GM19324 (cell line): ENCODE data around the gene ATP8B4.
"Not testable (repeated sequence)": the region's sequence is repeated elsewhere in the genome, so short reads cannot be mapped to it uniquely, and the experiment has no call there.

Experiments used
- ATAC-seq: cut with Tn5 transposase; IDR thresholded peaks from one replicate; pipeline ENCODE4 v1.9.1; 2021; ENCODE audit warnings: mild to moderate bottlenecking, moderate library complexity; ENCODE audit not compliant: unreplicated experiment, low FRiP score

The ATP8B4 gene

DNA sequence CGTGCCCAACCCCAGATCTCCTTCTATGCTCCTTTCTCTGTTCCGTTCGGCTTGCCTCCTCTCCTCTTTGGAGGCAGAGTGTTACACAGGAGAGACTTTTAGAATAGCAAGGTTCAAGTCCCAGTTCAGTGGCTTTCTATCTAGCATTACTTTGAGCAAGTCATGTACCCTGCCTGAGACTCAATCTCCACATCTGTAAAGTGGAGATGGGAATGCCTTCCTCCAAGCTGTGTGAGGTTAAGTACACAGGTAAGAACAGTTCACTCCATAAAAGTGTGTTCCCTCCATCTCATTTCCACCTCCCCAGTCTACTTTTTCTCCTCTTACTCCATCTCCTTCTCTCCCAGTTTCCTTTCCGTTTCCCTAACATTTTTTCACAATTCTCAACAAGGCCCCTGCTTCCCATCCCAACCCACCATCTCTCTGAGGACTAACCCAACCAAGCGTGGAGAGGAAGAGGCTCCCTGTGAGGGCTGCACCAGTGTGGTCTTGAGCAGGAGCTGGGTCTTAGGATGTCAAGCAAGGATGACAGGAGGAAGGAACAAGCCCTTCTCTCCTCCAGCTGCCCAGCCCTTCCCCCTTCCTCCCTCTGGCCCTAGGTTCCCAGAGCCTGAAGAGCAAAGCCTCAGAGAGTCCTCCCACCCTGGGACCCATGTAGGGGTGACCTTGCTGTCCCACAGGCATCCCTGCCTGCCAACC lies 6.4 kb downstream of the ATP8B4 start:
- no peak for ATAC-seq

DNA sequence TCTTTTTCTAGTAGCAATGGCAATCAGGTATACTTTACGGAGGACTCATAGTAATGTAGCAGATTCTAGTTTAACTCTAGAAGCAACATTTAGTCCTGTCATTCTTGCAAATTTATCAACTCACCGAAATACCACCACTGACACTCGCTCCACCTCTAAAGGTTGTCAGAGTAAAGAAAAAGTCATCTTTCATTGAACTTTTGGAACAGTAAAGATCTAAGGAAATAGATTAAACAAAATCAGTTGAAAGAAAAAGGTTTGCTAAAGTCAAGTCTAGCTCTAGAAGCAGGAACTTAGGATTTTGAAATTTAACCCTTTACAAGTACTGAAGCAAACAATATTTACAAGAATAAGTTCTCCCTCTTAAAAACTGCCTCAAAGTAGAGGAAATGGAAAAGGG lies 8.7 kb downstream of the ATP8B4 start:
- ATAC-seq, result no peak

DNA sequence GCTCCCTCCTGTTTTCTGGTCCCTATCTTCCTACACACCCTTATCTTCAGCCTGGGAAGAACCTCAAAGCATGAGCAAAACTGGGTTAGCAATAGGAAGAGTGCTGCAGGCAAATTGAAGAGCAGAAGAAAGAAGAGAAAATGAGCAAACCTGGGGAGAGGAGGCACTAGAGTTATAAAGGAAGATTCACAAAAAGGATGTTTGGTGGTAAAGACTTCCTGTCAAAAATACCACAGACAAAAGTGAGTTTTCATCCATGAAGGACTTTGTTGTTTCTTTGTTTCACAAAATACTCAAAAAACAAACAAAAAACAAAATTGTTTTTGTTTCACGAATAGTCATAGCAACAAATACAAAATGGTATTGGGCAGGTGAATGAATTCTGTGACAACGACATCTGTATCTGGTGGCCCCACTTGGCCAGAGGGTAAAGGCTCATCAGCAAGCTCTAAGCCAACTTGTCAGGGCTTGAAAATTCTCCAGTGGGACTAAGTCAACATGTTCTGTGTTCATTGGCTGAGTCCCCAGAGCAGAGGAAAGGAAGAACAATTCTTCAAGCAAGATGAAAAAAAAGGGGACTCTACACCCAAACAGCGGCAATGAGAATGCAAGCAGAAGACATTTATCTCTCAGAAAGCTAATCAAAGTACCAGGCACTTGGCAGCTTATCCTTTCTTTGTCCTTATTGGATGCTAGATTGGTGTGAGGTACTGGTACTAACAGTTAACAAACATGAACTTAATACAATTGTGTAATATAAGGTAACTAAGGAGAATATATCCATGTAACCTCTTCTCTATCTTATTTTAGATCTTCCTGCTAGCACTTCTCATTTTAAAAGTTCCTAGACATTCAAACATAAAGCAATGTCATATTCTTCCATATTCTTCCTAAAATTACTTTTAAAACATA lies 9.7 kb downstream of the ATP8B4 start:
- no peak for ATAC-seq

DNA sequence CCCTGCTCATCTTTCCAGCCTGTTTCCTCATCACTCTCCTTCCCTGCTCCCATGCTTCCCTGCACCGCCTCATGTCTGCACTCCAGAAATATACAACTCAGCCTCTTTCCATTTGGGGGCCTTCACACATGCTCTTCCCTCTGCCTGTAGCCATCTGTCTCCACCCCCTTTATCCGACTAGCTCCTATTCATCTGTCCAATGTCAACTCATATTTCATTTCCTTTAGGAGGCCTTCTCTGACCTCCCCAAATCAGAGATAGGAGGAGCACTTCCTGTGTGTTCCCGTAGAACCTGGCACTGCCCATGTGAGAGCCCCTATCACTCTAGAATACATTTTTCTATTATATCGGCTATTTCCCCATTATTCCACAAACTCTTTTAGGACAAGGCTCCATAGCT lies 10.6 kb downstream of the ATP8B4 start:
- no peak for ATAC-seq

DNA sequence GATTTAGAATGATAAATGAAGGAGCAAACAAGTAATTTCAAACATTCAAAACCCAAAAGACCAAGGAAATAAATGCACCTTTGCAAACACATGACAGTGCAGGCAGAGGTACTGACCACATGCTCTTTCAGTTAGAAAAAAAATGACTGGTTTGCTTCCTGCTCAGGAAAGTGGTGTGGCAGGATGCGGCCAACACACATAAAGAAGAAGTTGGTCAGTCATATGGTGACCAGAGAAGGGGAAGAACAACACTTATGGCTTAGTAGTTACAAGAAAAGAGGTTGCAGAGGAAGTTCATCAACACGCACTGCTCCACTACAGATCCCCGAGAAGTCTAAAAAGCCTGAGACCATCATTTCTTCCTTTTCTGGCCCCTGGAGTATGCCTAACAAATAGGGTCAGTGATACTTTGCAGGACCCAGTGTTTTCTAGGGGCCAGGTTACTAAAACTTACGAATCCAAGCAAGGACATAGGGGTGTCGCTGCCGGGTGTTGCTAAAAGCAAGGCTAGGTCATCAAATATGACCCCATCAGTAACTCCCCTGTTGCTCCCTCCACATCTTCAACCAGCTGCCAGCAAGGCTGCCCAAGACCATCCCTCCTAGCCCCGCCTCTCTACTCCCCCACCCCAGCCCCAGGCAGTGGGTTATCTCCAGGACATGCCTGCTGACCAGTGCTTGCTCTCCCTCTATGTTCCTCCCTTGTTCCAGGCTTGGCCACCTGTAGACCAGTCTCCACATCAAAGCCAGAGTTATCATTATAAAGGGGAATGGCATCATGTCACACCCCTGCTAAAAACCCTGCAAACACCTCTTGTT lies 11.2 kb downstream of the ATP8B4 start:
- peak; percentile 91 for ATAC-seq

DNA sequence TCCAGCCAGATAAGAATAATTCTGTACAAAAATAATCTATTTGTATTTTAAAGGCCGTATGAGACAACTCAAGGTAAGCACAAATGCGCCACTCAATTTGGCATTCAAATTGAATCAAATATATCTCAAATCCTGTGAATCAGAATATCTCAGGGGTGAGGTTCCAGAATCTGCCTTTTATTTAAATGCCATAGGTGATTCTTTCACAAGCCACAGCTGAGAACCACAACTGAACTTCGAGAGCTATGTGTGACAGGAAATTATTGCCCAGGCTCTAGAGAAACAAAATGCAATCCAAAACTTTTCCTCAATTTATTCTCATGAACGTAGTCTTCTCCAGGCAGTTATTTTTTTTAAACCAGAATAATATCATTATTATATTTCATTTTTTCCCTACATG lies 11.9 kb downstream of the ATP8B4 start:
- ATAC-seq, result no peak

DNA sequence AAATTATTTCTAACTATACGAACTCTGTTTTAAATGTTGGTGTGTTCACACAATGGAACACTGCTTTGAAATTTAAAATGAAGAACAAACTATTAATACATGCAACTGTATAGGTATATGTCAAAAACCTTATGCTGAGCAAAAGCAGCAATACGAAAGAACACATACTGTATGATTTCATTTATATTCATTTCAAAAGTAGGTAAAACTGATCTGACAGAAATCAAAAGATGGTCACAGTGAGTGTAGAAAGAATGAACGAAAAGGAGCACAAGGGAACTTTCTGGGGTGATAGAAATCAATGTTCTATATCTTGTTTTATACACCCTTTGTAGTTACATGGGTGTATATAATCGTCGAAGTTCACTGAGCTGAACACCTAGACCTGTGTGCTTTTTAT lies 12.6 kb downstream of the ATP8B4 start:
- ATAC-seq, result no peak

DNA sequence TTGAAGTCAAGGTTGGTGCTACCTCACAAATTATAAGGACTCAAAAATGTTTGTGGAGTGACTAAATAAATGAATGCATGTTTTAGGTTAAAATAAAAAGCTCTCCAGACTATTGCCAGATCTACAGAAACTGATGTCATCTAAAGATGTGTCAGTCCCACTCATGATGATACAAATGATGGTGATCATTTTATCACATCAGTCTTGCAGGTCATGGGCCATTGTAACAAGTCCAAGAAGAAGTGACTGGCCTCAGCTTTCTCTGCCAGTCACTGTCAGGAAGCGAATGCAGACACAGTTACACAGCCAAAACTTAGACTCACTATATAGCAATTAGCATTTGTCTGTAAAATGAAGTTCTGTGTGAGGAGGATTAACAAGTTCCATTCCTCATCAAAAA lies 18.5 kb downstream of the ATP8B4 start:
- no peak for ATAC-seq

DNA sequence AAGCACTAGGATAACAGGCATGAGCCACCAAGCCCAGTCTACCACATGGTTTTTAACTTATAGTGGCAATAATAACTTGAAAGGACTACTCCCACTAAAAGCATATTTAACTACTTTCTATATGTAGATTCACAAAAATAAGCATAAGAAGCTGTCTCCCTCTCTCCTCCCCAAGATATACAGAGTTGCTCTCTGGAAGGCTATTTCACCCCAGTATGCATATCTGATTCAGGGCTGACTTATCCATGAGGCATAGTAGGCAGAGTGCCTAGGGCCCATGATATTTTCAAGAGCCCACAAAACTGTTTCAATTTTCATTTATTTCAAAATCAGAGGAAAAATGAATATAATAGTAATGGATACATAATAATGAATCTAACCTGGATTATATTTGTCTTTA lies 20.5 kb downstream of the ATP8B4 start:
- ATAC-seq, result no peak

DNA sequence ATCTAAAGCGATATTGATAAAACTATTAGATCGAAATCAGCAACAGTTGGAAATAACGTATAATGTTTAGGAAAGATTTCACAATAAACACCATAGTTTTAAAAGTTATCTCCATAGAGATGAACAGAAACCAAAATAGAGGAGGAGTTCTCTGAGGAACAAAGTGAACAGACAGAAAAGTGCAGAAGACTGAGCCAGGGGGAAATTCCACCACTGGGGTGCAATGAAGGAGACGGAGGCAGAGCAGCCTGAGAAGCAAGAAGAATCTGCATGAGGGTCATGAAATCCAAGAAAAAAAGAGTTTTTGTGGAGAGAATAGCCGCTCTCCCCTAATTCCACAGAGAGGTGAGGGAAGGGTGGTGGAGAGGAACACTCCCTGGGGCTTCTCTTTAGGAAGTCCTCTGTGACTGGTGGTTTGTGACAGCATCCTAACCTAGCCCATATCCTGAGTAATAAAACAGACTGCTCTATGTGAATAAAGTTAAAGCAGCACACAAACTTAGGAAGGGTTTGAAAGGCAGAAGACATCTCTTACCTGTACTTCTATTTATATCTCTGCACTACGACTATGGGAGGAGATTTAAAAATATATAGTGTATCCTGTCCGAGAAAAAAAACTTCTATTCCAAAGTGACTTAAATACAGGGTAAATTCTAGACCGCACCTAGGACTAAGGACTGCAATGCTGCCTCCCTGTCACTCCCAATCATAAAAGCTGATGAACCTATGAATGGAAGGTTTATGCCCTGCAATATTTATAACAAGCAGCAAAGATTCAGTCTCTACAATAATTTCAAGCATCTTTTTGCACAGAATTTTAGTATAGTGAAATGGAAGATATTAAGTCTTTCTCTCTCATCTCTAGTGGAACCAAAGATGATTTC lies 22.9 kb downstream of the ATP8B4 start:
- ATAC-seq, result no peak

DNA sequence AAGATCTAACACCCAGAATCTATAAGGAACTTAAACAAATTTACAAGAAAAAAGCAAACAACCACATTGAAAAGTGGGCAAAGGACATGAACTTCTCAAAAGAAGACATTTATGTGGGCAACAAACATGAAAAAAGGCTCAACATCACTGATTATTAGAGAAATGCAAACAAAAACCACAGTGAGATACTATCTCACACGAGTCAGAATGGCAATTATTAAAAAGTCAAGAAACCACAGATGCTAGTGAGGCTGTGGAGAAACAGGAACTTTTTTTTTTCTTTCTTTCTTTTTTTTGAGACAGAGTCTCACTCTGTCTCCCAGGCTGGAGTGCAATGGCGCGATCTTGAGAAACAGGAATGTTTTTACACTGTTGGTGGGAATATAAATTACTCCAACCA lies 29.6 kb downstream of the ATP8B4 start:
- ATAC-seq, result not testable (repeated sequence)

DNA sequence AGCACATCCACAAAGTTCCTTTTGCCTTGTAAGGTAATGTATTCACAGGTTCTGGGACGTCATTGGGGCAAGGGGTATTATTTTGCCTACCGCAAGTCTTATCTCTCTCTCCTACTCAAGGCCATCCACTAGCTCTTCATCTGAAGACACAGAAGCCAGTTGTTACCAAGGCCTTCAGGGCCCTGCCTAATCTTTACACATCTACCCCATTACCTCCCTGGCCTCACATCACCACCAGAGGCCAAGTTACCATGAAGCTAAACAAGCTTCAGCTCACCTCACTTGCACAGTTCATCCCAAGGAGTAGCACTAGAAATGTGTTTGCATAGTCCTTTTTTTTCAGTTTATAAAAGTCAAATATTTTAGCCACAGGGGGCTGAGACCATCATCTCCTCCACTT lies 34.1 kb downstream of the ATP8B4 start:
- no peak for ATAC-seq

DNA sequence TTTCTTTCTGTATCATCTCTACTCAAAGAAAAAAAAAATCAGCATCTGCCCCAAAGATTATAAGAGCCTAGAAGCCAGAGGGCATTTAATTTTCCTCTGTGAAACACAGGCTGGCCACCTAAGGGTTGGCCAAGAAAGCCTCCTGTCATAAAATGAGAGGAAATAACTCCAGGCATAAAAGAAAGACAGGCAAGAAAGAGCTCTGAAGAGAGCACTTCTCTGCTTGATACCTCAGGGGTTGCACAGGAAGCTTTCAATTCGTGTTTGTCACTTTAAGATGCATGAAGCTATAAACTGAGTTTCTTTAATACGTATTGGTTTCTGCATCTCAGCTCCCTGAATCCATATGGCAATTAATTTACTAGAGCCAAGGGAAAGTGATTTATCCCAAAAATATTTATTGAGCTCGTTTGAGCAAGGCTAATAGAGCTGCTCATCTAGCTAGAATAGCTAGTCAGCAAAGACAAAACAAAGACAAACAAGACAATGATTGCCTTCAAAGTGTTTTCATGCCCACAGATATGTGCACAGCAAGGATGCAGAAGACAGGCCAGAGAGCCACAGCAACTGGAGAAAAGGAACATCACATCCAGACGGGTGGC lies 35.5 kb downstream of the ATP8B4 start:
- ATAC-seq, result no peak

DNA sequence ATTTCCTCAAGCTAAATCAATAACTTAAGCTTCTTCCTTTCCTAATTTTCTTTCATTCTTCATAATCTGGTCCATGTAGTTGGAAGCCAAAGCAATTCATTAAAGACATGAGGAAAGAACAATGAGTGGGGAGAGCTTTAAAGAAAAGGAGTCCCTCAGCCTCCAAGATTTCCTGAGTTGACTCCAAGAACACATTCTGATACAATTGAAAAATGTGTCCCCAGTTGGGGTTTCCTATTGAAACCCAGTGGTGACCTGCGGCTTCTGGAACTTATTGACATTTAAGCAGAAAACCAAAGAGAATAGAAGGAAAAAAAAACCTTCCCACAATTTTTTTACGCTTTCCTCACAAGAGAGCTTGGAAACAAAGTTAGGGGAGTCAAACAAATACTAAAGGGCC lies 37.0 kb downstream of the ATP8B4 start:
- ATAC-seq, result no peak

DNA sequence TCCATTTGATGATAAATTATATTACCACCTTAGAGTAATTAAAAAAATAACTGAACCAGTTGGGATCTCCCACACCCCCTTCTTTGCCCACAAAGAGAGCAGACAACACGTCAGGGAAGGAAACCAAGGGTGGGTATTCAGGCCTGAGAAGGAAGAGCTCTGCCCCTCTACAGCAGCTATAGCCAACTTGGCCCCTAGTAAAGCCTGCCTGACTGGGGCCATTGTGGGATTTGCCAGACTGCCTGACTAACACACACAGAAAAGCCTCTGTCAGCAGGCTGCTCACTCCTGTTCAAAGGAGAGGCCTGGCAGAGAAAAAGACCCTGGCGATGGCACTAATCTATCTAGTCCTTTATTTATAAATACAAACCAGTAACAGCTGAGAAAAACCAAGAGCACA lies 41.4 kb downstream of the ATP8B4 start:
- ATAC-seq, result no peak

DNA sequence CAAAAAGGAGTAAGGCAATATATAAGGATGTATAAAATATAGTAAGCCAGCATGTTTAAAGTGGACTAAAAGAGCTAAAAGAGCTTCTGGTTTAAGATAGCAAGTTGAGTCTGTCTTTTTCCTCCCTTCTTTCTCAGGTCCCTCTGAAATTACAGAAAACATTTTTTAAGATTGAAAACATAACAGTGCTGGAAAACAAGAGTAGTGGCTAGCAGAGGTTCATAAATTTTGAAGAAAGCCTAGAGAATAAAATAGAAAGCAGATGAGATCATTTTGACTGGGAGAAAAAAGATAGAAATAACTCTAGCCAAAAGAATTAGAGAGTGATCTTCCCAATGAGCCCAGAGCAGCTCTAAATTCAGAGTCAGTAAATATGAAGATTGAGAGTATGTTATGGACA lies 41.9 kb downstream of the ATP8B4 start:
- ATAC-seq, result no peak

DNA sequence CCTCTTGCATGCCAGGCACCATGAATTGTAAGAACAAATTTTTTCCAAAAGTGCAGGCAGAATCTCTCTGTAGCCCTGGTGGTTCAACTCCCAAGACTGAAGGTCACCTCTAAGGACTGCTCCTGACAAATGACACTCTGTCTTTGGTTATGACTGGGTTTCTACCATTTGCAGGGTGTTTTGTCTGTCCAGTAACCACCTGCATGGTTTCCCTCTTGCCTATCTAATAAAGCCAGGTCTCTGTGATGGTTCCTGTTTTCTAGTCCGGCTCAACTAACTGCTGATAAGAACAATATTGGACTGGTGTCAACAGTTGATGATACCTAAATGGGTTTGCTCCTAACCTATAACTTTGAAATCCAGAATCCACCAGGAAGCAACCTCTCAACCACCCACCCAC lies 43.7 kb downstream of the ATP8B4 start:
- no peak for ATAC-seq

DNA sequence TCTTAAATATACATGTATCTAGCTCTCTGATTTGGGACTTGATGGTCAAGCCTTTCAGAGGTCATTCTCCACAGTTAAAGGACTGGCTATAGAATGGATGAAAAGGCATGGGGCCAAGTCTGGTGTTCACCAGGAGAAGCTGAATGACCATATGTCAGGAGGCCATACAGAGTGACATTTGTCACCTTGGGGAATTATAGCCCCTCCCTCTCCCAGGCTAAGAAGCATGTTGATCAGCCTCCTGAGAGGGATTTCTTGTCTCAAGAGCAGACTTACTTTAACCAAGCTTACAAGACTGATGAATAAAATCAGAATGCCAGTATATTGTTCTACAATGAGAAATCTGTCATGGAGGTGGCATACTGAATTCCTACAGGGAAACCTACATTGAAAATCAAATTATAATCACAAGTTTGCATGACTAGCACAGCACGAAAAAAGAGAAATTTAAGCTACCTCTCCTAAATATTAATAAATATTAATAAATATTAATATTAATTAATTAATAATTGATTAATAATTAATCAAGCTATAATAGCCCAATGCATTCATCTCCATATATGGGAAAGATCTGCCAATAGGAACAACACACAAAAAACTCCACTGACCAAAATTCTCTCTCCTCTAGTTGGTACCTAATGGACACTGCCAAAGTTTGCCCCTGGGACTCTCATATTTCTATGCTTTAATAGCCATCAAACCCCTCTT lies 47.3 kb downstream of the ATP8B4 start:
- ATAC-seq, result no peak

DNA sequence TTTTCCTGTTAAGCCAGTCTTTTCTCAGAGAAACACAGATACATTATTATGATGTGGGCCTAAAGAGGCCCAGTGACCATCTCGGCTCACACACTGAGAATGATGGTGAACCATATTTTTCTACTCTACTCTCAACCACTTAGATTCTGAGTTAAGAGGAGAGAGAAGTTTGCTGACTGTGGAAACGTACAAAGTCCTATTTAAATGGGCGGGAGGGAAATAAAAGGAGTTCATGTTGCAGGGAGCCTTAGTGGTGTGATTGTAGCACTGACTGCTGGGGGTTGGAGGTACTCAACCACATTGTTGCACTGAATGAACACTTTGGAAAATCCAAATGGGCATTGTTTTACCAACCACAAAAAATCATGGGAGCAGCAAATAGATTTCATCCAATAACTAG lies 51.0 kb downstream of the ATP8B4 start:
- no peak for ATAC-seq
